Fibroblast of the conjunctiva (primary cell): Measurements from ENCODE around the gene SLC43A1.
A peak's percentile ranks its signal among the peaks of the same experiment; 100 is the strongest.
"Not testable (repeated sequence)": the region's sequence is repeated elsewhere in the genome, so short reads cannot be mapped to it uniquely, and the experiment has no call there.

ENCODE experiments used
- DNase-seq: peaks from one replicate; pipeline ENCODE4 v3.0.0-alpha.2; 2010; ENCODE audit warnings: low read depth

Gene SLC43A1

DNA sequence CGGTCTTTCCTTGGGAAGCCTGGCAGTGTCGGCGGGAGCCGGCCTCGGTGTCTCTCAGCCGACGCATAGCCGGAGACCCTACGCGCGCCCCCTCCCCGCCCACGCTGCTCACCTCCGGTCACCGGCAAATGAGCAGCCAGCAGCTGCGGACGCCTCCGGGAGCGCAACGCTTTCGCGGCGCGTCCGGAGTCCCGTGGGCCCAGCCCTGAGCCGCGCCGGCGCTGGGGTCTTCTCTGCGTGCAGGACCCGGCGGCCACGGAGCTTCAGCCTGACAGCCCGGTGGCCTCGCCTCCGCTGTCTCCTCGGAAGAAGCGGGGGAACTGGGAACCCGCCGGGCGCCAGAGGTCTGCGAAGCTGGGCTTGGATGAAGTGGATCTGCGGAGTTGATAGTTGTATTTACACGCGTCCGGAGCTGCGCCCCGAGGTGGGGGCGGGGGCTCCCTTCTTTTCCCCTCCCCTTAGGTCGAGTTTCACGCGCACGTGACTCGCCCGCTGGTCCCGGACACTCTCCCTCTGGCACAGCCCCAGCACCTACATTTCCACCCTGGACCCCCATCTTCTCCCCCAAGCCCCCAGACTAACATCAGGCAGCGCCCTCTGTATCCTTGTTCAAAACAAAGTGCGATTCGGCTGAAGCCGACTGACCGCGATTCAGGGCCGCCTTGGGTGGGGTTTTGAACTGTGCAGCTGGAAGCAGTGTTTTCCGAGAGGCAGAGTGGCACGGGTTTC, at the start of gene SLC43A1:
Gene SLC43A1, minus strand, starts transcription at position 371 of the 729 bp plus-strand sequence. CDS start 1,591 bp downstream, outside the sequence.
- DNase-seq, result no peak

GRCh38 chr11:57562596-57562995, 47.1 kb upstream of the SLC43A1 start:
- no peak for DNase-seq

GRCh38 chr11:57560146-57560545, 44.6 kb upstream of the SLC43A1 start:
- no peak for DNase-seq

DNA sequence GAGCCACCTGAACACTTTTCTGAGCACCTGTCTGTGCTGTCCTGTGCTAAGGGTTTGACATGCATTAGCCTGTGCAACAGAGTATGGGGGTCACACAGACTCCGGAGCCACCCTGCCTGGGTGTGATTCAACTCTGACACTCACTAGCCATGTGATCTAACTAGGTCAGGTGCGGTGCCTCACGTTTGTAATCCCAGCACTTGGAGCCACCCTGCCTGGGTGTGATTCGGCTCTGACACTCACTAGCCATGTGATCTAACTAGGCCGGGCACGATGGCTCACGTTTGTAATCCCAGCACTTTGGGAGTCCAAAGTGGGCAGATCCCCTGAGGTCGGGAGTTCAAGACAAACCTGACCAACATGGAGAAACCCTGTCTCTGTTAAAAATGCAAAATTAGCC, 40.5 kb upstream of the SLC43A1 start:
- no peak for DNase-seq

DNA sequence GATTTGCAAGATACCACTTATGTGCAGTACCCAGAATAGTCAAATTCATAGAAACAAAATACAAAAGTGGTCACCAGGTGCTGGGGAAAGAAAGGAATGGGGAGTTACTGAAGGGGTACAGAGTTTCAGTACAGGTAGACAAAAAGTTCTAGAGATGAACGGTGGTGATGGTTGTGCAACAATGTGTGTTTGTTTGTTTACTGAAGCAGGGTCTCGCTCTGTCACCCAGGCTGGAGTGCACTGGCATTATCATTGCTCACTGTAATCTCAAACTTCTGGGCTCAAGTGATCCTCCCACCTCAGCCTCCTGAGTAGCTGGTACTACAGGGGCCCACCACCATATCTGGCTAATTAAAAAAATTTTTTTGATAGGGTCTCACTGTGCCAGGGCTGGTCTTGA, 39.9 kb upstream of the SLC43A1 start:
- no peak for DNase-seq

DNA sequence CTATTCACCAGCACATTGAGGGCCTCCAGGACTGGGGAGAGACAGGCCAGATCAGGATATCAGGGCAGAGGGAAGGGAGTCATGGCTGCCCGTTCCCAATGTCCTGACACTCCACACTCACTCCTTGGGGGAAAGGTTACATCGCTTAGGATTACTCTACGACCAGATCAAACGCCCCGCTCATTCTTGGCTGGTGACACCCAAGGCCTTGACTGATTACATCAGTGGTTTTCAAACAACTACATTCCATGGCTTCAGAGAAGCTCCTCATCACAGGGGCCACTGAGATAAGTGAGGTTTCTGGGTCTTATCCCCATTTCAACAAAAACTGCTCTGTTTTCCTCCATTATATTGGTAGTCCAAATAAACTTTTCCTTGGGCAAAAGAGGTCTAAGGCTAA, 37.0 kb upstream of the SLC43A1 start:
- DNase-seq, result no peak

GRCh38 chr11:57551941-57552340, 36.4 kb upstream of the SLC43A1 start:
- no peak for DNase-seq

GRCh38 chr11:57549983-57550382, 34.5 kb upstream of the SLC43A1 start:
- no peak for DNase-seq

- DNase-seq, result no peak
Observed at GRCh38 chr11:57547854-57548377, 32.4 kb upstream of the SLC43A1 start.

- no peak for DNase-seq
Observed at GRCh38 chr11:57546869-57547475, 31.5 kb upstream of the SLC43A1 start.

- DNase-seq, result no peak
Observed at GRCh38 chr11:57546451-57546850, 30.9 kb upstream of the SLC43A1 start.

DNA sequence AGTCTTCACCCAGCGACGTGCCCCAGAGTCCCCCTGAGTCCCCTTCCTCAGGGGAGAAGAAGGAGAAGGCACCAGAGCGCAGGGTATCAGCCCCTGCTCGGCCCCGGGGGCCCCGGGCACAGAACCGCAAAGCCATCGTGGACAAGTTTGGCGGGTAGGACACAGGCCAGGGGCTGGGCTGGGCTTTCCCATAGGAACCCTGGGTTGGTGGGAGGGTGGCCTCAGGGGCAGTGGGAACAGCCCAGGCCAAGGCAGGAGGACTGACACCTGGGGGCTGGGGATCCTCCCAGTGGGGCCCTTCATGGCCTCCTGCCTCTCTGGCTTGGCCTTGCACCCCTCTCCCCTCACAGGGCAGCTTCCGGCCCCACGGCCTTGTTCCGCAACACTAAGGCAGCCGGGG, 30.4 kb upstream of the SLC43A1 start:
- DNase-seq, result no peak

DNA sequence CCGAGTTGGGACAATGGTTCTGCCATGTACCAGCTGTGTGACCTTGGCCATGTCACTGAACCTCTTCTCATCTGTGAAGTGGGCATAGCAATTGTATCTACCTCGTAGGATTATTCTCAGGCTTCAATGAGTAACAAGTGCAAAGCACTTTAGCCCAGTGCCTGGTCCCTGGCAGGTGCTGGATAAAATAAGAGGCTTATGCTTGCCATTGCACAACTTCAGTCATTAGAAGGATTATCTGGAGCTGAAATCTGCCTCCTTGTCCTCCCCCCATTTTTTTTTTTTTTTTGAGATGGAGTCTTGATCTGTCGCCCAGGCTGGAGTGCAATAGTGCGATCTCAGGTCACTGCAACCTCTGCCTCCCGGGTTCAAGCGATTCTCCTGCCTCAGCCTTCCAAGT, 29.1 kb upstream of the SLC43A1 start:
- DNase-seq, result no peak

DNA sequence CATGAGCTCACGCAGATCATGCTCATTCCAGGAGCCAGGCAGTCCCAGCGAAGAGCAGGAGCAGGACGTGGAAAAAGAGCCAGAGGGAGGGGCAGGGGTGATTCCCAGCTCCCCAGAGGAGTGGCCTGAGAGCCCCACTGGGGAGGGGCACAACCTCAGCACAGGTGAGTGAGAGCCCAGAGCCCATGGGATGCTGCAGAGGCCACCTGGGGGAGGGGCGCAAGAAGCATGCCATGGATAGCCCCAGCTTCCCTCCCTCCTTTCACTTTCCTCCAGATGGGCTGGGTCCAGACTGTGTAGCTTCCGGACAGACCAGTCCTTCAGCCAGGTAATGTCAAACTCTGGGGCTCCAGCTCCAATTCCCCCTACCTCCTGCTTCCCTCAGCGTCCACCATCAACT, 28.1 kb upstream of the SLC43A1 start:
- DNase-seq, result no peak

DNA sequence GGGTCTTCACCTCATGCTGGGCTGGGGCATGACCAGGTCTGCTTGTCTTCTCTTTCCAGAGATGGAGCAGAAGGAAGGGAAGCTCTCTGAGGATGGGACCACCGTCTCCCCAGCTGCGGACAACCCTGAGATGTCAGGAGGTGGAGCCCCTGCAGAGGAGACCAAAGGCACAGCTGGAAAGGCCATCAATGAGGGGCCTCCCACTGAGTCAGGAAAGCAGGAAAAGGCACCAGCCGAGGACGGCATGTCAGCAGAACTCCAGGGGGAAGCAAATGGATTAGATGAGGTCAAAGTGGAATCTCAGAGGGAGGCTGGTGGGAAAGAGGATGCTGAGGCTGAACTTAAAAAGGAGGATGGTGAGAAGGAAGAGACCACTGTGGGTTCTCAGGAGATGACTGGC, 27.1 kb upstream of the SLC43A1 start:
- no peak for DNase-seq

- no peak for DNase-seq
Observed at GRCh38 chr11:57541169-57541568, 25.7 kb upstream of the SLC43A1 start.

DNA sequence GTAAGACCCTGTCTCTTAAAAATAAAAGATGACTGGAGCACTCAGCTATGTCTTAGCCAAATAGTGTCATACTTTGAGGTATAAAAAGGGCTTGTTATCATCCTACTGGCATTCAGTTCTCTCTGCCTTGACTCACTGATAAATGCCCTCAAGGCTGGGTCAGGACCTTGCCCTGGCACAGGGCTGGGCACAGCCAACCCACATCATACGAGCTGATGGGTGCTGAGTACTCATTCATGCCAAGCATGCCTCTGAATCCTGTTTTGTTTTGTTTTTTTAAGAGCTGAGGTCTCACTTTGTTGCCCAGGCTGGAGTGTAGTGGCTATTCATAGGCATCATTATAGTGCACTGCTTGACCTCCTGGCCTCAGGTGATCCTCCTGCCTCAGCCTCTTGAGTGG, 23.8 kb upstream of the SLC43A1 start:
- DNase-seq, result no peak

- DNase-seq, result no peak
Observed at GRCh38 chr11:57536947-57537619, 21.6 kb upstream of the SLC43A1 start, which contains the start of gene SMTNL1. Gene SMTNL1, plus strand, starts transcription at chr11:57537595. Its CDS starts 5,048 bp downstream, at chr11:57542643.

DNA sequence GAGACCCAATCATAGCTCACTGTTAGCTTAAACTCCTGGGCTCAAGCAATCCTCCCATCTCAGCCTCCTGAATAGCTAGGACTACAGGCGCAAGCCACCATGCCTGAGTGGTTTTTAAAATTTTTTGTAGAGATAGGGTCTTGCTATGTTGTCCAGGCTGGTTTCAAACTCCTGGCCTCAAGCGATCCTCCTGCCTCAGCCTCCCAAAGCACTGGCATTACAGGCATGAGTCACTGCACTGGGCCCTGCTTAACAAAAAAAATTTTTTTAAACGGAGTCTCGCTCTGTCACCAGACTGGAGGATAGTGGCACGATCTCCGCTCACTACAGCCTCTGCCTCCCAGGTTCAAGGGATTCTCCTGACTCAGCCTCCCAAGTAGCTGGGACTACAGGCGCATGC, 18.9 kb upstream of the SLC43A1 start:
- not testable (repeated sequence) for DNase-seq

DNA sequence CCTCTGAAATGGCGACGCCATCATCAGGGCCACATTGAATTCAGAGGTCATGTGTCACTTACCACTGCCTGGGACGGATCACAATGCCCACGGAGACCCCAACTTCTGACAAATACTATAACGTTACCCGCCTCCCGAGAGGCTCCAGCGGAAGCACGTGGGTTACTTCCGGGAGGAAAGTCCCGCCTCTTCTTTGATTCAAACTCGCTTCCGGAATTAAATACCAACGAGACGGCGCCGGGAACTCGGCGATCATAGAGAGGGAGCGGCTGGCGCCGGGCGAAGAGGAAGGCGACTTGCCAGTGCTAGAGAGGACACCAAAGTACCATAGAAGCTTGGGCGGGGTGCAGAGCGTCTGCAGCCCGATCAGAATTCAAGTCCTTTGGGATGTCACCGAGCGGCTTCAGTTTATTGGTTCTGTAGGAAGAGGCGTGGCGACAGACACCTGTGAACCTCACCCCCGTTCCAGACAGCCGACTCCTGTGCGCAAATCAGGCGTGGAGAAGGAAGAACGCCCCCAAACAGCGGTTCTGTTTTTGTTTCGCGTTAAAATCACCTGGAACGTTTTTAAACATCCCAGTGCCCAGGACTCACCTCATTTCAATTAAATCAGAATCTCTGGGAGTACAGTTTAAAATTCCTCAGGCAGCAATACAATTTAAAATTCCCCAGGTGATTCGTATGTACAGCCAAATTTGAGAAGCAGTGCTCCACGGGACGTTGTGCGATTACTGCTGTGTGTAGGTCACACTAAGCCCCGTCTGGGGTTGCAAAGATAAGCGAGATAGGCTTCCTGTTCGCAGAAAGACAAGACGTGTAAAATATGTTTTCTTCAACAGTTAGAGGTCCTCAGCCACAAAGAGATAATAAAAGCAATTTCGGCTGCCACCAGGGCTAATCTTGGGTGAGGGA, 15.3 kb upstream of the SLC43A1 start, which contains the start of gene TIMM10:
Gene TIMM10, minus strand, starts transcription at position 159 of the 912 bp plus-strand sequence. CDS start 565 bp downstream, outside the sequence.
- peak; percentile 93 for DNase-seq

DNA sequence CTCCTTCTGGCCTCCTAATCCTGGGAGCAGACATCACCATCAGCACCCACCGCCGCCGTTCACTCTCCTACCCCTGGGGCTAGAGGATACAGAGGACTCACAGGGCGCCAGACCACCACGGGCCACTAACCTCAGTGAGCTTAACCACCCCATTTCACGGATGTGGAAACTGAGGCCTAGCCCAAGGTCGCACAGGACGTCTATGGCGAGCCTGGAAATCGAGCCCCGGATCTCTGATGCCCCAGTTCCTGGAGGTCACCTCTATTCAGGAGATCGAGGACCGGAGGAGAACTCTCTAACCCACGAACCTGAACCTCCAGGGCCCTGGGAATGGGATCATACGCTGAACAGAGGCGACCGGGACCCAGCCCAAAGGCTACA, 14.7 kb upstream of the SLC43A1 start:
- no peak for DNase-seq

DNA sequence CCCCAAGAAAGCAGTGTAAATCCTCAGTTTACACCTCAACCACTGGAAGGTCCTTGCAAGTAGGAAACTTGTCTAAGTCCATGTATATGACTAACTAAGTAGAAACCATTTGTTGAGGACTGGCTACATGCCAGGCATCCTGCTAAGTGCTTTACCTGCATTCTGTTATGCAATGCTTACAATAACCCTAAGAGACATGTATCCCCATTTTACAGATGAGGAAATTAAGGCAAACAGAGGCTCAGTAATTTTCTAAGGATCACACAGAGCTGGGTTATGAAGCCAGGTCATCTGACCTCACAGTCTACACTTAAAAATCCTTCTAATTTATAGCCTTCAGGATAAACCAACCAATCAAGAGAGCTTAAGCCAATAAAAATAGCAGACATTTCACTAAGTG, 13.5 kb upstream of the SLC43A1 start:
- no peak for DNase-seq
